ENCODE results near the gene KLHL2. TPM values are rescaled to one million over a fixed set of nuclear protein-coding genes. Genes with fewer than 3 reads are reported as not detected.
"Not testable (repeated sequence)": the region's sequence is repeated elsewhere in the genome, so short reads cannot be mapped to it uniquely, and the experiment has no call there.

KLHL2 gene
- total and polyA plus RNA-seq, 2 experiments from 2014 or later, result 7.1 to 14.8 TPM

GRCh38 chr4:165279531-165279930 lies 72.2 kb downstream of the KLHL2 start:
- not testable (repeated sequence) for H3K4me3 Mint-ChIP-seq; H3K4me3 ChIP-seq; H3K27me3 ChIP-seq (ENCODE audit: insufficient read depth); H3K27me3 Mint-ChIP-seq (ENCODE audit: insufficient read depth, low read depth, poor library complexity); H3K27ac ChIP-seq (ENCODE audit: low read depth); H2AFZ ChIP-seq; H3F3A ChIP-seq (replicated peaks; ENCODE audit: low read depth); ATAC-seq; H4K20me1 ChIP-seq (replicated peaks; ENCODE audit: insufficient read depth); H3K79me2 ChIP-seq (replicated peaks; ENCODE audit: insufficient read depth); H3K4me2 ChIP-seq; H3K4me1 ChIP-seq (ENCODE audit: insufficient read depth); H3K9me2 ChIP-seq (ENCODE audit: insufficient read depth); H3K9me3 Mint-ChIP-seq; H3K36me3 ChIP-seq (ENCODE audit: insufficient read depth)
- H3K27ac Mint-ChIP-seq, result peak overlapping the region; percentile 16; the same call in 1 of the 2 replicates
- peaks cover 12% of the 10 kb centered on the region; the same call in 2 of the 3 replicates for H3K4me1 Mint-ChIP-seq
- peaks cover 37% of the 10 kb centered on the region for H3K36me3 Mint-ChIP-seq (ENCODE audit: low read depth)
- peak; percentile 23 for DNase-seq (ENCODE audit: low spot score)

DNA sequence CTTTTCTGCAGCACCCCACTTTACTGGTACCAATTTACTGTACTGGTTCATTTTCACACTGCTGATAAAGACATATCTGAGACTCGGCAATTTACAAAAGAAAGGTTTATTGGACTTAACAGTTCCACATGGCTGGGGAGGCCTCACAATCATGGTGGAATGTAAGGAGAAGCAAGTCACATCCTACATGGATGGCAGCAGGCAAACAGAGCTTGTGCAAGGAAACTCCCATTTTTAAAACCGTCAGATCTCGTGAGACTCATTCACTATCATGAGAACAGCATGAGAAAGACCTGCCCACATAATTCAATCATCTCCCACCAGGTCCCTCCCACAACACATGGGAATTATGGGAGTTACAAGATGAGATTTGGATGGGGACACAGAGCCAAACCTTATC lies 77.3 kb downstream of the KLHL2 start:
- H3K9me2 ChIP-seq (ENCODE audit: insufficient read depth); H3K79me2 ChIP-seq (replicated peaks; ENCODE audit: insufficient read depth); H3K27ac Mint-ChIP-seq; H3K4me1 ChIP-seq (ENCODE audit: insufficient read depth); H3K36me3 ChIP-seq (ENCODE audit: insufficient read depth); H3K4me2 ChIP-seq; DNase-seq (ENCODE audit: low spot score); H3K4me3 Mint-ChIP-seq; H3F3A ChIP-seq (replicated peaks; ENCODE audit: low read depth); H2AFZ ChIP-seq; H3K27me3 Mint-ChIP-seq (ENCODE audit: insufficient read depth, low read depth, poor library complexity); H3K27ac ChIP-seq (ENCODE audit: low read depth); H4K20me1 ChIP-seq (replicated peaks; ENCODE audit: insufficient read depth); H3K4me3 ChIP-seq; ATAC-seq; H3K27me3 ChIP-seq (ENCODE audit: insufficient read depth): not testable (repeated sequence)
- Mint-ChIP-seq H3K9me3 (peaks cover 11% of the 10 kb centered on the region), H3K4me1 (peaks cover 11% of the 10 kb centered on the region; the same call in 2 of the 3 replicates), H3K36me3 (ENCODE audit: low read depth) (peaks cover 37% of the 10 kb centered on the region)

- H3K79me2 ChIP-seq (replicated peaks; ENCODE audit: insufficient read depth); H4K20me1 ChIP-seq (replicated peaks; ENCODE audit: insufficient read depth); H3K27ac ChIP-seq (ENCODE audit: low read depth); H3F3A ChIP-seq (replicated peaks; ENCODE audit: low read depth); ATAC-seq; DNase-seq (ENCODE audit: low spot score); H3K4me3 Mint-ChIP-seq; H3K27me3 Mint-ChIP-seq (ENCODE audit: insufficient read depth, low read depth, poor library complexity); H3K27me3 ChIP-seq (ENCODE audit: insufficient read depth); H2AFZ ChIP-seq; H3K4me1 ChIP-seq (ENCODE audit: insufficient read depth); H3K4me2 ChIP-seq; H3K27ac Mint-ChIP-seq; H3K36me3 ChIP-seq (ENCODE audit: insufficient read depth); H3K4me3 ChIP-seq; H3K9me2 ChIP-seq (ENCODE audit: insufficient read depth); H3K4me1 Mint-ChIP-seq: not testable (repeated sequence)
- peaks cover 33% of the 10 kb centered on the region for H3K36me3 Mint-ChIP-seq (ENCODE audit: low read depth)
- H3K9me3 Mint-ChIP-seq, result peaks cover 11% of the 10 kb centered on the region
Measured at GRCh38 chr4:165286619-165287340, 79.4 kb downstream of the KLHL2 start.

DNA sequence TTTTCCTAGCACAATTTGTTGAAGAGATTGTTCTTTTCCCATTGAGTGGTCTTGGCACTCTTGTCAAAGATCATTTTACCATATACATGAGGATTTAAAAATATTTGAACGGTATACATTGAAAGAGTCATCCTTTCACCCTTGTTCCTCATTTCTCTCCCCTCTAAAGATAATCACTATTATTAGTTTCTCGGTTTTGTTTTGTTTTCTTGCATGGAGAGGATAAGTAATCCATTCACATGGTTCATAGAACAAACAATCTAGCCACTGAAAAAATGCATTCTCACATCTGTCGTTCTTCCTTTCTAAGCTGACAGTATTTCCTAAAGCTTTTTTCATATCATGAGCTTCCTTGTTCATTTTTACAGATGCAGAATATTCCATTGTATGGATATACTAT lies 80.9 kb downstream of the KLHL2 start:
- H2AFZ ChIP-seq, result no peak overlapping the region
- H3K36me3 Mint-ChIP-seq (ENCODE audit: low read depth), result peaks cover 19% of the 10 kb centered on the region
- H4K20me1 ChIP-seq (replicated peaks; ENCODE audit: insufficient read depth), result no peaks in the 10 kb centered on the region
- no peaks in the 10 kb centered on the region for H3F3A ChIP-seq (replicated peaks; ENCODE audit: low read depth)
- H3K27me3 ChIP-seq (ENCODE audit: insufficient read depth), result no peaks in the 10 kb centered on the region
- no peak overlapping the region for H3K4me3 ChIP-seq
- H3K4me2 ChIP-seq, result no peak overlapping the region
- H3K4me1 Mint-ChIP-seq, result no peaks in the 10 kb centered on the region
- H3K27ac Mint-ChIP-seq, result no peak overlapping the region
- peaks cover 8% of the 10 kb centered on the region for H3K9me3 Mint-ChIP-seq
- H3K36me3 ChIP-seq (ENCODE audit: insufficient read depth), result no peaks in the 10 kb centered on the region; the same call in 1 of the 2 replicates
- H3K9me2 ChIP-seq (ENCODE audit: insufficient read depth), result no peaks in the 10 kb centered on the region
- no peak for ATAC-seq
- no peak overlapping the region for H3K27ac ChIP-seq (ENCODE audit: low read depth)
- no peaks in the 10 kb centered on the region for H3K4me1 ChIP-seq (ENCODE audit: insufficient read depth)
- DNase-seq (ENCODE audit: low spot score), result no peak
- no peaks in the 10 kb centered on the region for H3K79me2 ChIP-seq (replicated peaks; ENCODE audit: insufficient read depth)
- H3K27me3 Mint-ChIP-seq (ENCODE audit: insufficient read depth, low read depth, poor library complexity), result no peaks in the 10 kb centered on the region
- H3K4me3 Mint-ChIP-seq, result no peak overlapping the region
- TF ChIP-seq ZNF331 (CRISPR knock-in tag; IDR thresholded peaks at IDR 0.05; ENCODE audit: low read depth) (no peak), EZH2phosphoT487 (IDR thresholded peaks at IDR 0.05; ENCODE audit: unreplicated experiment) (no peak), ZNF114 (CRISPR knock-in tag; IDR thresholded peaks at IDR 0.05) (no peak), STAT1 (IDR thresholded peaks at IDR 0.05; ENCODE audit: unreplicated experiment) (no peak), CREB1 (CRISPR knock-in tag; IDR thresholded peaks at IDR 0.05; ENCODE audit: low read depth) (no peak), ETS1 (IDR thresholded peaks at IDR 0.05) (no peak), EZH2 (IDR thresholded peaks at IDR 0.05; ENCODE audit: low read depth, unreplicated experiment) (no peak), REST (IDR thresholded peaks at IDR 0.05; ENCODE audit: unreplicated experiment) (no peak), JUNB (IDR thresholded peaks at IDR 0.05; ENCODE audit: unreplicated experiment) (no peak)

All from GM23338 (cell line).